Gastrocnemius medialis (tissue), 4 donors: ENCODE measurements around the gene KIAA0930. TPM values are rescaled to one million over a fixed set of nuclear protein-coding genes. Genes with fewer than 3 reads are reported as not detected.

Experiments
- ATAC-seq, 2 donors: fragments of 150-250 bp; one replicate each; pipeline ENCODE4 v1.9.1; 2016
- DNase-seq, 2 donors: peaks; one replicate each; pipeline ENCODE4 v3.0.0-alpha.2; 2019
- H3K27ac ChIP-seq, 4 donors: fragments of 200-600 bp; sonication (generic); 1 replicate in 1 of 4; 2 replicates in 3 of 4; pipeline ENCODE4 v1.5.1; 2016 to 2018; ENCODE audit warnings: mild to moderate bottlenecking in 2 of 4, moderate library complexity in 1 of 4
- H3K27me3 ChIP-seq, 3 donors: fragments of 200-600 bp; sonication (generic) in 2 of 3; 1 replicate in 1 of 3; 2 replicates in 2 of 3; pipeline versions ENCODE4 v1.5.1 to v1.6.0; 2016 to 2019; ENCODE audit warnings: mild to moderate bottlenecking in 1 of 3, moderate library complexity in 1 of 3
- H3K36me3 ChIP-seq, 2 donors: fragments of 200-600 bp; sonication (generic) in 1 of 2; one replicate each; pipeline ENCODE4 v1.5.1; 2017 to 2018
- H3K4me1 ChIP-seq, 2 donors: fragments of 200-600 bp; sonication (generic) in 1 of 2; one replicate each; pipeline ENCODE4 v1.5.1; 2016 to 2017; ENCODE audit warnings: mild to moderate bottlenecking in 2 of 2
- H3K4me3 ChIP-seq, 4 donors: fragments of 200-600 bp; sonication (generic) in 3 of 4; 1 replicate in 1 of 4; 2 replicates in 3 of 4; pipeline ENCODE4 v1.5.1; 2016 to 2019; ENCODE audit warnings: mild to moderate bottlenecking in 2 of 4
- H3K9me3 ChIP-seq, 3 donors: fragments of 200-600 bp; sonication (generic) in 2 of 3; 1 replicate in 1 of 3; 2 replicates in 2 of 3; pipeline ENCODE4 v1.5.1; 2016 to 2019
- CTCF ChIP-seq, 5 experiments: fragments of 450-650 bp in 3 of 5; fragments of 200-600 bp in 2 of 5; sonication (generic) in 2 of 5; IDR thresholded peaks in 4 of 5; conservative IDR thresholded peaks in 1 of 5; 1 replicate in 4 of 5; 2 replicates in 1 of 5; pipeline ENCODE4 v1.5.1; 2016 to 2019; ENCODE audit warnings: antibody characterized with exemption in 5 of 5, mild to moderate bottlenecking in 3 of 5, moderate library complexity in 3 of 5
- POLR2A ChIP-seq, 2 donors: fragments of 450-650 bp; IDR thresholded peaks; one replicate each; pipeline ENCODE4 v1.6.1; 2017; ENCODE audit warnings: antibody characterized with exemption in 2 of 2, mild to moderate bottlenecking in 2 of 2, moderate library complexity in 2 of 2
- in situ Hi-C, 4 donors: fragments of 200-750 bp; cut with MboI; loops; one replicate each; pipeline versions ENCODE4 v1.15.0 to v1.8.0; 2017; ENCODE audit warnings: low sequenced_read_pairs in 4 of 4
- intact Hi-C: fragments of 100-400 bp; cut with DNase I; formaldehyde crosslinking; loops from one replicate; pipeline ENCODE4 v1.15.1; 2023; ENCODE audit warnings: low total_unique reads
- total RNA-seq, 4 donors: library from RNA; depleted of rRNA; stranded (reverse); fragments of >200 nt; gene quantifications; one replicate each; pipeline versions ENCODE4 v1.1.0 to v1.2.3, GENCODE V29; 2016

KIAA0930 gene
- total RNA-seq, 4 donors from 2014 or later: 45.1 to 99.9 (median 53.7) TPM

DNA sequence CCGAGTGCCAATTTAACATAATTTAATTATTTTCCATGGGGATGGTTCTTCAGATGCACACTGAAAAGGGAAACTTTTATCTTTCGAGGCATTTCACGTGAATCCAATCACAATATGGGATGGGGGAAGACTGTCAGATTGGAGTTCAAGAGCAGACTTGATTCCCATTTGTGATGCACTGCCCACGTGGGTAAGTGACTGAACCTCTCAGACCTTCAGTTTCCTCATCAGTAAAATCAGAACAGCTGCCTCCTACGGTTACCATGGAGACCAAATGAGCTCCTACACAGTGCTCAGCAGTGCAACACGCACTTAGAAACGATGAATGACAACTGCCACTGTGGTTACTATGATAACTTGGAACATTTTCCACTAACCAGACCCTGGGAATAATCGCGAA, 21.7 kb downstream of the KIAA0930 start:
- Histone ChIP-seq H3K4me3 (no peak overlapping the region), H3K27ac (no peak overlapping the region), H3K36me3 (no peaks in the 10 kb centered on the region), H3K9me3 (no peaks in the 10 kb centered on the region), H3K27me3 (no peaks in the 10 kb centered on the region), H3K4me1 (peaks cover 0 to 2% of the 10 kb centered on the region in 2 donors)
- TF ChIP-seq POLR2A (IDR thresholded peaks at IDR 0.05) (no peak), CTCF (IDR thresholded peaks at IDR 0.05 in 4 of 5, conservative IDR thresholded peaks at IDR 0.05 in 1 of 5) (no peak)
- in situ Hi-C loops: no loop called here
- ATAC-seq: no peak
- intact Hi-C loops: no loop called here
- DNase-seq: no peak

DNA sequence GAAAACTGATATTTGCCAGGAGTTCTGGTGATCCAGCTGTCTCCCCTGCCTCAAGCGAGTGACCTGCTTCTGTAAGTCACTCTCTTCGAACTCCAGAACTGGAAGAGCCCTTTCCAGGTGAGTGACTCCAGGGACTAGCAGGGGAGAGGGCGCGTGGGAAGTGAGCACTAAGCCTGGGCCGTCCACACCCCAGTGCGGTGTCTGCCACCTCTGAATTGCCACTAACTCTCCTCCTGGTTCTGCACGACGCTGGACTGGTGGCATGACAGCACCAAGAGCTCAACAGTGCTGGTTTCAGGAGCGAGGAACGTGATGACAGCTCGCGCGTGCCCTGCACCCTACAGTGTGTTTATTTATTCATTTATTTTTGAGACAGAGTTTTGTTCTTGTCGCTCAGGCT, 22.9 kb downstream of the KIAA0930 start:
- H3K4me1 ChIP-seq: peaks cover 9 to 11% of the 10 kb centered on the region in 2 donors

DNA sequence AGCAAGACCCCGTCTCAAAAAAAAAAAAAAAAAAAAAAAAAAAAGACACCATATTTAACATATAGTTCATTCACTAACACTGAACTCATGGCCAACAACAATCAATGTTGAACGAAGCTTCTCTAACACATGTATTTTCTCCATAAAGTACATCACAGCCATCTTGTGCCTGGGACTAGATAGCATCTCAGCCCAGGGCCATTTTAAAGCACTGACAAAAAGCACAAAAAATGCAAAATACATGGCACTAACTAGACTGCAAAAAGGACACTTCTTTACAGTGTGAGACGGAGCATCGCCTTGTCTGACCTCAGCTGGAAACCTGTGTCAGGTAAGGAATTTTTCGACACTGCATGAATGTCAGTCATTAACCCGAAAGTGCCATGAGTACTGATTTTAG, 23.3 kb downstream of the KIAA0930 start:
- H3K4me3 ChIP-seq: no peak overlapping the region
- no peaks in the 10 kb centered on the region for H3K27me3 ChIP-seq
- in situ Hi-C loops: no loop called here
- ATAC-seq (no peak), DNase-seq (no peak)
- intact Hi-C loops: no loop called here
- no peaks in the 10 kb centered on the region for H3K9me3 ChIP-seq
- peaks cover 12 to 13% of the 10 kb centered on the region in 2 donors for H3K4me1 ChIP-seq
- no peak overlapping the region for H3K27ac ChIP-seq
- TF ChIP-seq CTCF (IDR thresholded peaks at IDR 0.05 in 4 of 5, conservative IDR thresholded peaks at IDR 0.05 in 1 of 5) (no peak), POLR2A (IDR thresholded peaks at IDR 0.05) (no peak)
- H3K36me3 ChIP-seq: no peaks in the 10 kb centered on the region

More for the DNA sequence above, 22.9 kb downstream of the KIAA0930 start:
- DNase-seq (no peak), ATAC-seq (no peak)
- intact Hi-C loops (no loop called here), in situ Hi-C loops (no loop called here)
- TF ChIP-seq POLR2A (IDR thresholded peaks at IDR 0.05) (no peak), CTCF (IDR thresholded peaks at IDR 0.05 in 4 of 5, conservative IDR thresholded peaks at IDR 0.05 in 1 of 5) (no peak)
- no peaks in the 10 kb centered on the region for H3K9me3 ChIP-seq
- H3K36me3 ChIP-seq: no peaks in the 10 kb centered on the region
- H3K27ac ChIP-seq: no peak overlapping the region
- H3K27me3 ChIP-seq: no peaks in the 10 kb centered on the region
- H3K4me3 ChIP-seq: no peak overlapping the region

- Histone ChIP-seq H3K27ac (no peak overlapping the region), H3K4me1 (peaks cover 12 to 13% of the 10 kb centered on the region in 2 donors), H3K27me3 (no peaks in the 10 kb centered on the region), H3K4me3 (no peak overlapping the region), H3K9me3 (no peaks in the 10 kb centered on the region), H3K36me3 (no peaks in the 10 kb centered on the region)
- ATAC-seq (no peak), DNase-seq (no peak)
- TF ChIP-seq CTCF (IDR thresholded peaks at IDR 0.05 in 4 of 5, conservative IDR thresholded peaks at IDR 0.05 in 1 of 5) (no peak), POLR2A (IDR thresholded peaks at IDR 0.05) (no peak)
- in situ Hi-C loops (no loop called here), intact Hi-C loops (no loop called here)
Observed at GRCh38 chr22:45216133-45217003, 24.3 kb downstream of the KIAA0930 start.
